Left kidney (tissue), 8 donors: ENCODE data around the gene RAG1. TPM values are rescaled to one million over a fixed set of nuclear protein-coding genes. Genes with fewer than 3 reads are reported as not detected.
"Not testable (repeated sequence)": the region's sequence is repeated elsewhere in the genome, so short reads cannot be mapped to it uniquely, and the experiment has no call there.

Experiments
- DNase-seq: peaks from one replicate; pipeline ENCODE4 v3.0.0-alpha.2; 2013
- long read RNA-seq, 8 donors: transcript quantifications; one replicate each; lab custom pipeline, GENCODE V29; 2026
- polyA plus RNA-seq: library from polyadenylated mRNA; unstranded; fragments of 120-200 nt; gene quantifications from one replicate; pipeline ENCODE4 v1.2.1, GENCODE V29; 2013; ENCODE audit not compliant: insufficient read length

The RAG1 gene
- polyA plus RNA-seq, result 2.8 TPM
- long read RNA-seq, donor 1, result 0 reads
- long read RNA-seq, donor 2, result 0 reads
- long read RNA-seq, donor 3, full-length matches to known transcripts, result 1 of 1 reads
- long read RNA-seq, donor 3, partial matches to known transcripts, result 0 of 1 reads
- long read RNA-seq, donor 3, other reads (novel, unspliced or antisense), result 0 of 1 reads
- long read RNA-seq, donor 4, result 0 reads
- long read RNA-seq, donor 5, result 0 reads
- long read RNA-seq, donor 6, result 0 reads
- long read RNA-seq, donor 7, full-length matches to known transcripts, result 1 of 1 reads
- long read RNA-seq, donor 7, partial matches to known transcripts, result 0 of 1 reads
- long read RNA-seq, donor 7, other reads (novel, unspliced or antisense), result 0 of 1 reads
- long read RNA-seq, donor 8, full-length matches to known transcripts, result 1 of 1 reads
- long read RNA-seq, donor 8, partial matches to known transcripts, result 0 of 1 reads
- long read RNA-seq, donor 8, other reads (novel, unspliced or antisense), result 0 of 1 reads

DNA sequence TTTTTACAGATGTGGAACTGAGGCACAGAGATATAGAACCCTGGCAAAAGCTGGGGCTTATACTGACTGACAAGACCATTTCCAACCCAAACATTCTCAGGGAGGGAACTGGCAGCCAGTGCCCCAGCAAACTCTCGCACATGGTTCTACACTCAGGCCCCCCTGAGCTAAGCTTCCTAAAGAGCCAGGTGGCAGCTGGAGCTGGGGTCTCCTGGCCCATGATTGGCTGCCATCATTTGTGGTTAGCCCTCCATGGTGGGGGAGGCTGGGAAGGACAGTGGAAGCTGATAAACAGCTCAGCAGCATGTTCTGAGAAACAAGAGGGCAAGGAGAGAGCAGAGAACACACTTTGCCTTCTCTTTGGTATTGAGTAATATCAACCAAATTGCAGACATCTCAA lies at the start of gene RAG1:
TSS of gene RAG1 (plus strand) at position 314 of the 400 bp plus-strand sequence. CDS start 5,298 bp downstream, outside the sequence.
- no peak for DNase-seq

DNA sequence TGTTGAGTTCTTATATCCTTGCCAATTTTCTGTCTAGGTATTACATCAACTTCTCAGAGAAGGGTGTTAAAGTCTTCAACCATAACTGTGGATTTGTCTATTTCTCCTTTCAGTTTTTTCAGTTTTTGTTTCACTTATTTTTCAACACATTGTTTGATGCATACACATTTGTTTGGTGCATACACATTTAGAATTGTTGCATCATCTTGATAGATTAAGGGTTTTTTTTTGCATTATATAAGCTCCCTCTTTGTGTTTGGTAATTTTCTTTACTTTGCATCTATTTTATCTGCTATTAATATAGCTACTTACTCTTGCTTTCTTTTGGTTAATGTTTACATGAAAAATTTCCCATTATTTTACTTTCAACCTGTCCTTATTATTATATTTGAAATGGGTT lies 37.0 kb upstream of the RAG1 start:
- DNase-seq, result no peak

DNA sequence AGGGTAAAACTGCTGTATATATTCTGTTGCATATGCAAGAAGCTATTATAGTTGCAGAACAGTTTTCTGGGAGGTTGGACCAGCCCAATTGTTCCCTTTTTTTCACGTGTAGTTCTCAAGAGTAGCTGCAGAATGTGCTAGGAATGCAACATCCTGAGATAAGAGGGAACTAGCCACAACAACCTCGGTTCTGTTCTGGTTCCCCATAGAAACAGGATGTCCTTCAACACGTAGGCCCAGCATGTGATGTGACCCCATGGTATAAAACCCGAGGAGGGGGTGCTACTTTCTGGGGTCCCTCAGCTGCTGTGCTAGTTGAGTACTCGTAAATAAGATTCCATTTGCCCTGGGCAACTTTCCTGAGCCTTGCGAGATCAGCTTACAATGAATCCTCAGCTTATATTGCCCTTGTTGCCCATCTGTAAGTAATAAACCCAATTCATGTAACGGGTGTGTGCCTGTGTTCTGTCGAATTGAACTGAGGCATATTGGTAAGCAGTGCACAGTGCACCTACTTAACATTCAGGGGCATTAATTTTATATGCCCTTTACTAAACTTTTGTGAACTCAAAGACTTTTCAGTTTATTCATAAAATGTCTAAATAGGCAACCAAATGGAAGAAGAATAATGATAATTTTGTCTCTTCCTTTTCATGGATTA lies 34.7 kb upstream of the RAG1 start:
- DNase-seq, result no peak

DNA sequence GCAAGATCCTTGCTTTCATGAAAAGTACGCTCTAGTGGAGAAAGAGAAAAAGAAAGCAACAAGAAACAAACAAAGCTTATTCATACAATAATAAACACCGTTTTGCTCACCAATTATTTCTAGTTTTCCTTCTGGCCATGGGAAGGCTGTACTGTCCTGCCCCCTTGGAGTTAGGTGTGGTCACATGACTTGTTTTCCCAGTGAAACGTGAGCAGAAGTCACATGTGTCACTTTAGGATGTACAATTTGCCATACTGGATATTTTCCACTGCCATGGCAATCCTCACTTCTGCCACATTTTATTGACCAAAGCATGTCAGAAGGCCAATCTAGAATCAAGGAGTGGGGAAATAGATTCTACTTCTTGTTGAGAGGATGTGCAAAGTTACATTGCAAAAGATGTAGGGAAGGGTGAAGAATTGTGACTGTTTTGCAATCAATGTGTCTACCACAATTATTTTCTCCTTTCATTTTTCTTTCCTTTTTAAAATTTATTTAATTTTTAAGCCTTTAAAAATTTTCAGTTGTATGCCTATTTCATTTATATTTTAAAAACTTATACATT lies 33.4 kb upstream of the RAG1 start:
- no peak for DNase-seq

DNA sequence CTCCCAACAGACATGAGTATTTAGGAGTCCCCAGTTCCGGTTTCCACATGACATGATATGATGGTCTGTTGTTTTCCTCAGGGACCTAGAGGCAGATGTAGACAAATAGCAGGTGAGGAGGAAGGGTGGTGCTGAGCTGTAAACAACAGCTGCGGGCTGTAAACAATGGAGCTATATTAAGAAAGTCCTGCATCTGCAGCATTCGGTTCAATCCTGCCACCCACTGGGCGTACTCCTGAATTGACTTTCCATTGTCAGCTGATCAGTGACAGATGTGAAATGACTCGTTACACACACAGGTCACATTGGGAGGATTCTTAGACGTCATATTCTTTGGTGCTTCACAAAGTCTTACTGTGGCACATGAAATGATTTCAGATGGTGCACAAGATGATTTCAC lies 26.8 kb upstream of the RAG1 start:
- no peak for DNase-seq

DNA sequence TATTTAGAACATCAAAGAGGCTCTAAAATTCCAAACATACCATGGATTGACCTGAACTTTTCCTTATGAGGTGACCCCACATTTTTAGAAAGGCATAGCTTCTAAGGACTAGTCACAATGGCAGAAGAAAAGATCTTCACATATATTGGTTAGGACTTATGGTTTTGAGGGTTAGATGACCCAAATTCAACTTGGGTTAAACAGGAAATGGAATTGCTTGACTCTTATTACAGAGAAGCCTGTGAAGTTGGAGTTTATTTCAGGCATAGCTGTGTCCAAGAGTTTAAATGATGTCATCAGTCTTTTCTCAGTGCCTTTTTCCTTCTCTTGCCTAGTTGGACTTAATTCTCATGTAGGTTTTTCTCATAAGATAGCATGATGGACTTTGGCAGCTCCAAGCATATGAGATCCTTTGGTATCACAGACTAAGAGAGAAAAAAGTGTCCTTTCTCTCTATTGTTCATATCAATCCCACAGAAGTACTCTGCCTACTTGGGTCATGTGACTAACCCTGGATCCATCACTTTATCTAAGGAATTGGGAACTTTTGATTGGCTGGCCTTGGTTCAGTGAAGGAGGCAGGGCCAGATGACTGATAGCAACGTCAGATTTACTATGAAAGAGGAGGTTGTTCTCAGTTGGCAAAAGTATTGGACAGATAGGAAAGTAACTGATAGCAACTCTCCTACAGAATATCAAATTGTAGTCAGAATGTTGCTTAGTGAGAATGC lies 17.3 kb upstream of the RAG1 start:
- DNase-seq, result no peak

DNA sequence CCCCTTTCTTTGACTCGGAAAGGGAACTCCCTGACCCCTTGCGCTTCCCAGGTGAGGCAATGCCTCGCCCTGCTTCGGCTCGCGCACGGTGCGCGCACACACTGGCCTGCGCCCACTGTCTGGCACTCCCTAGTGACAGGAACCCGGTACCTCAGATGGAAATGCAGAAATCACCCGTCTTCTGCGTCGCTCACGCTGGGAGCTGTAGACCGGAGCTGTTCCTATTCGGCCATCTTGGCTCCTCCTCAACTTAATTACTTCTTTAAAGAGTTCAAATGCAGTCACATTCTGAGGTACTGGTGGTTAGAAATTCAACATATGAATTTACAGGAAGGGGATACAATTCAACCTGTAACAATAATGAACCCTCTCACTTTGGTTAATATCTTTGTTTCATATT lies 10.4 kb upstream of the RAG1 start:
- not testable (repeated sequence) for DNase-seq

DNA sequence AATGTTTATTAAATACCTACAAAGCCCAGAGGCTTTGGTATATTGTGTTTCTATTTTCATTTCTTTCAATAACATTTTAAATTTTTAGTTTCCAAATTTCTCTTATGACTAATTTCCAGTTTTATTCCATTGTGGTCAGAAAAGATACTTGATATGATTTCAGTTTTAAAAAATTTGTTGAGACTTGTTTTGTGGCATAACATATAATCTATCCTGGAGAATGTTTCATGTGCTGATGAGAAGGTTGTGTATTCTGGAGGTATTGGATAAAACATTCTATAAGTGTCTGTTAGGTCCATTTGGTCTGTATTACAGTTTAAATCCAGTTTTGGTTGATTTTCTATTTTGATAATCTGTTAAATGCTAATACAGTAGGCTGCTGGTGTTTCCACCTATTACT lies 9.8 kb upstream of the RAG1 start:
- DNase-seq, result no peak

DNA sequence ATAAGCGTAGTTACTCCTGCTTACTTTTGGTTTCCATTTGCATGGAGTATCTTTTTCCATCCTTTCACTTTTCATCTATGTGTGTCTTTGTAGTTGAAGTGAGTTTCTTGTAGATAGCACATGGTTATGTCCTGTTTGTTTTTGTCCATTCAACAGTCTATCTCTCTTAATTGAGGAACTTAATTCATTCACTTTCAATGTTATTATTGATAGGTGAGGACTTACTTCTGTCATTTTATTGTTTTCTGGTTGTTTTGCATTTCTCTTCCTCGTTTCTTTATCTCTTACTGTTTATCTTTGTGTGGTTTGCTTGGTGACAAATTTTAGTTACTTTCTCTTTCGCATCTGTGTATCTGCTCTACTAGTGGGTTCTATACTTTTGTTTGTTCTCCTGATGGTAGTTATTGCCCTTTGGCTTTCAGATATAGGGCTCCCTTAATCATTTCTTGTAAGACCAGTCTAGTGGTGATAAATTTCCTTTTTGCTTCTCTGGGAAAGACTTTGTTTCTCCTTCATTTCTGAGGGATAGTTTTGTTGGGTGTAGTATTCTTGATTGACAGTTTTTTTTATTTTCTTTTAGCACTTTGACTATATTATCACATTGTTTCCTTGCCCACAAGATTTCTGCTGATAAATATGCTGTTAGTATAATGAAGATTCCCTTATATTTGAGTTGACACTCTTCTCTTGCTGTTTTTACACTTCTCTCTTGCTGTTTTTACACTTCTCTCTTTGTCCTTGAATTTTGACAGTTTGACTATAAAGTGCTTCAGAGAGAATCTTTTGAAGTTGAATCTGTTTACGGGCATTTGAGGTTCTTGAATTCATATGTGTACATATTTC lies 9.0 kb upstream of the RAG1 start:
- DNase-seq, result no peak

DNA sequence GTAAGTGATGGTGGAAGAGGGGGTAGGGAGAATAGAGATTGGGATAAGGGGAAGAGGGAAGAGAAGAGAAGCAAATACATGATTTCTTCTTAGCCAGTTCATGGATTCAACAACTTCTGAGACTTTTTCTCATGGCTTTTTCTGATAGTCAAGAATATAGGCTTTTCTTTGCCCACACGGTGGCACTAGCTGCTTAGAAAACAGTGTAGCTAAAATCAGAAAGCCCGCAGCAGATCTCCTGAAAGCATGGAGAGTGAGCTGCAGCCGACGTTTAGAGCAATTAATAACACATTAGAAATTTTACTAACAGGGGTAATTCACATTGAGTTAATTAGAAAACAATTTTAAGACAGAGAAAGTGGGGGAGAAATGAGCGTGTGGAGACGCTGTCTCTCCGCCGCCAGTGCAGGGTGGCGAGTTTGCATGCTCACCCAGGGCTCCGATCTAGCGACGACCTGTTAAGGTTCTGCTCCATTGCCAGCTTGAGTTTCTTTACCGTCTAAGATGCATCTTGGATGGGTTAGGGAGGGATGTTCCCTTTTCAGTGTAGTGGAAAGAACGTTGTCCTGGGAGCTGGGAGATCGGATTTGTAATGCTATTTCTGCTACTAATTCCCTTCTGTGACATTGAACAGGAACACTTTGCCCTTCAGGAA lies 3.3 kb upstream of the RAG1 start:
- peak; percentile 81 for DNase-seq

DNA sequence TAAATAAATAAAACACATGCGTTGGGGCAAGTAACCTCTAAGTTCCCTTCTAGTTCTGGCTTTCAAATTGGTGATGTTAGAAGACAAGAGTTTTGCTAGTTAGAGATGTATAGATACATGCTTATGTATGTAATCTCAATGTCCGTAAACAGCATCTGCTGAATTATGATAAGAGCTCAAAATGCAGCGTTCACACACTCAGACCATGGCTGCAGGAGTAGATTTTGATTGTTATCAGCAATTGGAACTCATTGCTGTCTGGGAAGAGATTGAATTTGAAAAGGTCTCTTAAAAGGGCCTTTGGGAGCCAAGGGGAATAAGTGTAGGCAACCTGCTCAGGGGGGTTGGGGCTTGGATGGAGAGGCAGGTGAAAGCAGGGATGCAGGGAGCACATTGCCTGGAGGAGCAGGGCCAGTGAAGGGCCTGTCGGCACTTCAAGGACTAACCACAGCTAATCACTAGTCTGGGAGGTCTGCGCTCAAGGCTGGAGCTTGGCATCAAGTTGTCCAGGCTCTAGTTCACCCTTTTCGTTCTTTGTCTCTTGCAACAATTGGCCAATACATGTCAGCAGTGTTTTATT lies 2.7 kb upstream of the RAG1 start:
- no peak for DNase-seq

DNA sequence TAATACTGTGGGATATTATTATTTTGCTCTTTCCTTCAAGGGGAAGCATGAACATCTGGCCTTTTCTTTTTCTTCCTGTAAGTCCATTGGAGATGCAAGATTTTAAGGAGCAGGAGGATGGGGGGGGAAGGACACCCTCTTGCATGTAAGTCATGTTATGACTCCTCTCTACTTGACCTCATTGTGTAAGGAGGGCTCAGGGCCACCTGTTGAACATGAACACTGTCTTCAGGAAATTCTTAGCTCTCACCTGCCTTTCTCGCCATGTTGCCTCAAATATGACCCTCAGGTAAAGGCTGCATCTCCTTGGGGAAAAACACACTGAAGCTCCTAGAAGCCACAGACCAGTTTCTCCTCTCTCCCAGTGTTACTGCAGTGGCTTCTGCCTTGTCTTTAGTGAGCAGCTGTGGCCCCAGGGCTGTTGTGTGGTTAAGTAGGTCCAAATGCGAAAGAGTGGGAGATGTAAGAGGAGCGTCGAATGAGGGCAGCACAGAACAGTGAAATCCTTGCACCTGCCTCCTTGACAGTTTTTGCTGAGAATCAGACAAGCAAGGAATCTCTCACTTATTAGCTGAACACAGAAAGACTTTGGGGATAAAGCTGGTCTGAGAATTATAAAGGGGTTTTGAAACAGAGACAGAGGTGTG lies 1.3 kb upstream of the RAG1 start:
- no peak for DNase-seq

DNA sequence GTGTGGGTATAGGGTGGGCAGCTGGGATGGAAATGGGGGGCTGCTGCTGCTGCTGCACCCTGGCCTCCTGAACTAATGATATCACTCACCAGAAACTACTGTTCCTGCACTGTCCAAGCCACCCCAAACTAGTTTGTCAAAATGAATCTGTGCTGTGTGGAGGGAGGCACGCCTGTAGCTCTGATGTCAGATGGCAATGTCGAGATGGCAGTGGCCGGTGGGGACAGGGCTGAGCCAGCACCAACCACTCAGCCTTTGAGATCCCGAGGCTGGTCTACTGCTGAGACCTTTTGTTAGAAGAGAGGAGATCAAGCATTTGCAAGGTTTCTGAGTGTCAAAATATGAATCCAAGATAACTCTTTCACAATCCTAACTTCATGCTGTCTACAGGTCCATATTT lies 1.3 kb downstream of the RAG1 start:
- no peak for DNase-seq

DNA sequence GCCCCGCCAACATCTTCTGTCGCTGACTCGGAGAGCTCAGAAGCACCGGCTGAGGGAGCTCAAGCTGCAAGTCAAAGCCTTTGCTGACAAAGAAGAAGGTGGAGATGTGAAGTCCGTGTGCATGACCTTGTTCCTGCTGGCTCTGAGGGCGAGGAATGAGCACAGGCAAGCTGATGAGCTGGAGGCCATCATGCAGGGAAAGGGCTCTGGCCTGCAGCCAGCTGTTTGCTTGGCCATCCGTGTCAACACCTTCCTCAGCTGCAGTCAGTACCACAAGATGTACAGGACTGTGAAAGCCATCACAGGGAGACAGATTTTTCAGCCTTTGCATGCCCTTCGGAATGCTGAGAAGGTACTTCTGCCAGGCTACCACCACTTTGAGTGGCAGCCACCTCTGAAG lies 6.7 kb downstream of the RAG1 start:
- no peak for DNase-seq

DNA sequence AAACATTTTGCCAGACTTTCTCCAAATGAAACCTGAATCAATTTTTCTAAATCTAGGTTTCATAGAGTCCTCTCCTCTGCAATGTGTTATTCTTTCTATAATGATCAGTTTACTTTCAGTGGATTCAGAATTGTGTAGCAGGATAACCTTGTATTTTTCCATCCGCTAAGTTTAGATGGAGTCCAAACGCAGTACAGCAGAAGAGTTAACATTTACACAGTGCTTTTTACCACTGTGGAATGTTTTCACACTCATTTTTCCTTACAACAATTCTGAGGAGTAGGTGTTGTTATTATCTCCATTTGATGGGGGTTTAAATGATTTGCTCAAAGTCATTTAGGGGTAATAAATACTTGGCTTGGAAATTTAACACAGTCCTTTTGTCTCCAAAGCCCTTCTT lies 9.6 kb downstream of the RAG1 start:
- no peak for DNase-seq

DNA sequence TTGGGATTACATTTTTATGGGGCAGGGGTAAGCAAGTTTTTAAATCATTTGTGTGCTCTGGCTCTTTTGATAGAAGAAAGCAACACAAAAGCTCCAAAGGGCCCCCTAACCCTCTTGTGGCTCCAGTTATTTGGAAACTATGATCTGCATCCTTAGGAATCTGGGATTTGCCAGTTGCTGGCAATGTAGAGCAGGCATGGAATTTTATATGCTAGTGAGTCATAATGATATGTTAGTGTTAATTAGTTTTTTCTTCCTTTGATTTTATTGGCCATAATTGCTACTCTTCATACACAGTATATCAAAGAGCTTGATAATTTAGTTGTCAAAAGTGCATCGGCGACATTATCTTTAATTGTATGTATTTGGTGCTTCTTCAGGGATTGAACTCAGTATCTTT lies 10.1 kb downstream of the RAG1 start:
- no peak for DNase-seq

DNA sequence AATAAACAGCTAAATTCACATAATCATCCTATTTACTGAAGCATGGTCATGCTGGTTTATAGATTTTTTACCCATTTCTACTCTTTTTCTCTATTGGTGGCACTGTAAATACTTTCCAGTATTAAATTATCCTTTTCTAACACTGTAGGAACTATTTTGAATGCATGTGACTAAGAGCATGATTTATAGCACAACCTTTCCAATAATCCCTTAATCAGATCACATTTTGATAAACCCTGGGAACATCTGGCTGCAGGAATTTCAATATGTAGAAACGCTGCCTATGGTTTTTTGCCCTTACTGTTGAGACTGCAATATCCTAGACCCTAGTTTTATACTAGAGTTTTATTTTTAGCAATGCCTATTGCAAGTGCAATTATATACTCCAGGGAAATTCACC lies 10.7 kb downstream of the RAG1 start:
- no peak for DNase-seq

DNA sequence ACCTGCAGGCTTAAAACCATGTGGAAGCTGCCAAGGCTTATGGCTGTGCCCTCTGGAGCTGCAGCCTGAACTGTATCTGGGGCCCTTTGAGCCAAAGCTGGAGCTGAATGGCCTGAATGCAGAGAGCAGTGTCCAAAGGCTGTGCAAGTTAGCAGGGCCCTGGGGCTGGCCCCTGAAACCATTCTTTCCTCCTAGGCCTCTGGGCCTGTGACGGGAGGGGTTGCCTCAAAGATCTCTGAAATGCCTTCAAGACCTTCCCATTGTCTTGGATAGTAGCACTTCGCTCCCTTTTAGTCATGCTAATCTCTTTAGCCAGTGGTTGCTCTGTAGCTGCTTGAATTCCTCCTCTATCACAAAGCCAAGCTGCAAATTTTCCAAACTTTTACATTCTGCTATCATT lies 13.7 kb downstream of the RAG1 start:
- no peak for DNase-seq

DNA sequence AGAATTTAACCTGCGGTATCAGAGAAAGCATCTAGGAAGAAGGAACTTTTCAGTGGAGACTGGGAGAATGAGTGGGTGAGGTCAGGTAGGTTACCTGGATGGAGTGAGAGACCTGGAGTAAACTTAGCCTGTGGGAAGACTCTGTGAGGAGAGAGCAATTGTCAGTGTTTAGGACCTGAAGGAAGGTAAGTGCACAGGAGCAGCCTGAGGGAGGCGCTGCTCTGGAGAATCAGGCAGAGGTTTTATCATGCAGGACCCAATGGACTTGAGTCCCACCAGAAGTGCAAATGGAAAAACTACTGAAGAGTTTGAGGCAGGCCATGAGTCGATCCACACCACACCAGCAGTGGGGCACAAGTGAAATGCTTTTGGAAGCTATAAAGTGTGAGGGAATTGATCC lies 15.9 kb downstream of the RAG1 start:
- DNase-seq, result no peak

DNA sequence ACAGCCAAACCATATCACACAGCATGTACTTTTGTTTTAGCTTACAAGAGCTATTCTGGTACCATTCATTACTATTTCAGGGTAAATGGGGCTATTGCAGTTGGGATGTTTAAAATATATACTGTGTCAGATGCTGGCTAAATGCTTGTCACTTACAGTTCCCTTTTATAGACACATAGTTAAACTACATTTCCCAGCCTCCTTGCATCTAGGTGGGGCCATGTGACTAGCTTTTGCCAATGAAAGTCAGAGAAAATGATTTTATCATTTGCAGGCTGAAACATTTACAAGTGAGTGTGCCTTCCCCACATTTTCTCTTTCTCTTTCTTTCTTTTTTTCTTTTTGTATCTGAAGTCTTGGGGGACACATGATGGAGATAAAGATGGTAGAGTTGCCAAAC lies 18.7 kb downstream of the RAG1 start:
- no peak for DNase-seq
